ENCODE data around the gene GIN1. TPM values are rescaled to one million over a fixed set of nuclear protein-coding genes. Genes with fewer than 3 reads are reported as not detected.

The GIN1 gene
- total and polyA plus RNA-seq, 9 of the 15 experiments (the other 6 are each of a cell fraction or from before 2014, with no cell fraction given), result 2.4 to 9.8 (median 7.8) TPM

DNA sequence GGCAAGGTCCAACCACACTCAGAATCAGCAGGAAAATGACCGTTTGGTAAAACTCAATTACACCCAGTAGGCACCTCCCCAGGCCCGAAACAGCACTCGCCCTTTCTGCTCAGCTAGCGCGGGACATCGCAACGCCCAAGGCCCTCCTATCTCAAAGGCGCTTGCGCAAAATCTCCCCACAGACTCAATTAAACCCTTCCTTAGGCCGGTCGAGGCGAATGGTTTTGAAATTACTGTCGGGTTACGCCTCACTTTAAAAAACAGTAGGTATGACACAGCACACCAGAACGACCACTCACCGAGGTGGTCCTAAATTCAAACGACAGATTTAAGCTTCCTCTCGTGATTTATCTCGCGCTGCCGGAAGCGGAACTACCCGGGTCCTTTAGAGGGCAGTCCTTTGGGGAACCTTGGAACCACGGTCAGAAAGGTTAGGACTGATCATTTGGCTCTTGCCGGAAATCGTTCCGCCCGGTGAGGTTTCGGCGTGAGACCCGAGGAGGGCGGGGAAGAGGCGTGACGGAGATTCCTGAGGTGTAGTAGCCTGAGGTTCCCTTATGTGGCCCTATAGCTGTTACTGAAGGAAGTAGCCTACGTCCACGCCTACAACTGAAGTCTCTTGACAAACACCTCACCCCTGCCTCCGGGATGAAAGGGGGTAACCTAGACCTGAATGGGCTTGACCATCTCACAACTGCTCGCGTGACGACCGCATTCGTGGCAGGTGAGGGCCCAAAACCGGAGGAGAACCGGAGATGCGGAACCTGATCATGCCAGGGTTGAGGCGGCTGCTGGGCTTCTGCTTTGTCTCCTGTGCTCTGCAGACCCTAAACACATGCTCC lies at the start of gene GIN1, which contains the start of gene PPIP5K2 (continued):
- TF ChIP-seq ZNF445 (CRISPR knock-in tag; IDR thresholded peaks at IDR 0.05; ENCODE audit: low read depth), result 0 out of 2 replicates have a peak, but pooled peaks have one; percentile 57
- no peak for TF ChIP-seq PRMT5 (CRISPR knock-in tag; IDR thresholded peaks at IDR 0.05)
- peak; percentile 90 for TF ChIP-seq HNRNPLL (IDR thresholded peaks at IDR 0.05; ENCODE audit: low read depth, low read length, poor library complexity, severe bottlenecking)
- TF ChIP-seq, protein P1, sequence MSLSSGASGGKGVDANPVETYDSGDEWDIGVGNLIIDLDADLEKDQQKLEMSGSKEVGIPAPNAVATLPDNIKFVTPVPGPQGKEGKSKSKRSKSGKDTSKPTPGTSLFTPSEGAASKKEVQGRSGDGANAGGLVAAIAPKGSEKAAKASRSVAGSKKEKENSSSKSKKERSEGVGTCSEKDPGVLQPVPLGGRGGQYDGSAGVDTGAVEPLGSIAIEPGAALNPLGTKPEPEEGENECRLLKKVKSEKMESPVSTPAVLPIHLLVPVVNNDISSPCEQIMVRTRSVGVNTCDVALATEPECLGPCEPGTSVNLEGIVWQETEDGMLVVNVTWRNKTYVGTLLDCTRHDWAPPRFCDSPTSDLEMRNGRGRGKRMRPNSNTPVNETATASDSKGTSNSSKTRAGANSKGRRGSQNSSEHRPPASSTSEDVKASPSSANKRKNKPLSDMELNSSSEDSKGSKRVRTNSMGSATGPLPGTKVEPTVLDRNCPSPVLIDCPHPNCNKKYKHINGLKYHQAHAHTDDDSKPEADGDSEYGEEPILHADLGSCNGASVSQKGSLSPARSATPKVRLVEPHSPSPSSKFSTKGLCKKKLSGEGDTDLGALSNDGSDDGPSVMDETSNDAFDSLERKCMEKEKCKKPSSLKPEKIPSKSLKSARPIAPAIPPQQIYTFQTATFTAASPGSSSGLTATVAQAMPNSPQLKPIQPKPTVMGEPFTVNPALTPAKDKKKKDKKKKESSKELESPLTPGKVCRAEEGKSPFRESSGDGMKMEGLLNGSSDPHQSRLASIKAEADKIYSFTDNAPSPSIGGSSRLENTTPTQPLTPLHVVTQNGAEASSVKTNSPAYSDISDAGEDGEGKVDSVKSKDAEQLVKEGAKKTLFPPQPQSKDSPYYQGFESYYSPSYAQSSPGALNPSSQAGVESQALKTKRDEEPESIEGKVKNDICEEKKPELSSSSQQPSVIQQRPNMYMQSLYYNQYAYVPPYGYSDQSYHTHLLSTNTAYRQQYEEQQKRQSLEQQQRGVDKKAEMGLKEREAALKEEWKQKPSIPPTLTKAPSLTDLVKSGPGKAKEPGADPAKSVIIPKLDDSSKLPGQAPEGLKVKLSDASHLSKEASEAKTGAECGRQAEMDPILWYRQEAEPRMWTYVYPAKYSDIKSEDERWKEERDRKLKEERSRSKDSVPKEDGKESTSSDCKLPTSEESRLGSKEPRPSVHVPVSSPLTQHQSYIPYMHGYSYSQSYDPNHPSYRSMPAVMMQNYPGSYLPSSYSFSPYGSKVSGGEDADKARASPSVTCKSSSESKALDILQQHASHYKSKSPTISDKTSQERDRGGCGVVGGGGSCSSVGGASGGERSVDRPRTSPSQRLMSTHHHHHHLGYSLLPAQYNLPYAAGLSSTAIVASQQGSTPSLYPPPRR (CRISPR knock-in tag; IDR thresholded peaks at IDR 0.05; ENCODE audit: borderline replicate concordance), result 0 out of 2 replicates have a peak, but pooled peaks have one; percentile 36
- TF ChIP-seq HCFC1 (IDR thresholded peaks at IDR 0.05; ENCODE audit: low read depth, low read length), result peak; percentile 87
- TF ChIP-seq, protein P2, sequence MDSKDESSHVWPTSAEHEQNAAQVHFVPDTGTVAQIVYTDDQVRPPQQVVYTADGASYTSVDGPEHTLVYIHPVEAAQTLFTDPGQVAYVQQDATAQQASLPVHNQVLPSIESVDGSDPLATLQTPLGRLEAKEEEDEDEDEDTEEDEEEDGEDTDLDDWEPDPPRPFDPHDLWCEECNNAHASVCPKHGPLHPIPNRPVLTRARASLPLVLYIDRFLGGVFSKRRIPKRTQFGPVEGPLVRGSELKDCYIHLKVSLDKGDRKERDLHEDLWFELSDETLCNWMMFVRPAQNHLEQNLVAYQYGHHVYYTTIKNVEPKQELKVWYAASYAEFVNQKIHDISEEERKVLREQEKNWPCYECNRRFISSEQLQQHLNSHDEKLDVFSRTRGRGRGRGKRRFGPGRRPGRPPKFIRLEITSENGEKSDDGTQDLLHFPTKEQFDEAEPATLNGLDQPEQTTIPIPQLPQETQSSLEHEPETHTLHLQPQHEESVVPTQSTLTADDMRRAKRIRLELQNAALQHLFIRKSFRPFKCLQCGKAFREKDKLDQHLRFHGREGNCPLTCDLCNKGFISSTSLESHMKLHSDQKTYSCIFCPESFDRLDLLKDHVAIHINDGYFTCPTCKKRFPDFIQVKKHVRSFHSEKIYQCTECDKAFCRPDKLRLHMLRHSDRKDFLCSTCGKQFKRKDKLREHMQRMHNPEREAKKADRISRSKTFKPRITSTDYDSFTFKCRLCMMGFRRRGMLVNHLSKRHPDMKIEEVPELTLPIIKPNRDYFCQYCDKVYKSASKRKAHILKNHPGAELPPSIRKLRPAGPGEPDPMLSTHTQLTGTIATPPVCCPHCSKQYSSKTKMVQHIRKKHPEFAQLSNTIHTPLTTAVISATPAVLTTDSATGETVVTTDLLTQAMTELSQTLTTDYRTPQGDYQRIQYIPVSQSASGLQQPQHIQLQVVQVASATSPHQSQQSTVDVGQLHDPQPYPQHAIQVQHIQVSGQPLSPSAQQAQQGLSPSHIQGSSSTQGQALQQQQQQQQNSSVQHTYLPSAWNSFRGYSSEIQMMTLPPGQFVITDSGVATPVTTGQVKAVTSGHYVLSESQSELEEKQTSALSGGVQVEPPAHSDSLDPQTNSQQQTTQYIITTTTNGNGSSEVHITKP (IDR thresholded peaks at IDR 0.05; ENCODE audit: partially characterized antibody), result peak; percentile 74
- peak; percentile 71 to 78 for TF ChIP-seq MAZ (CRISPR knock-in tag; conservative IDR thresholded peaks at IDR 0.05 in 1 of 2, IDR thresholded peaks at IDR 0.05 in 1 of 2)
- TF ChIP-seq XRCC3 (IDR thresholded peaks at IDR 0.05), result no peak
- TF ChIP-seq OTX1 (CRISPR knock-in tag; IDR thresholded peaks at IDR 0.05), result no peak
- TF ChIP-seq RCOR1 (IDR thresholded peaks at IDR 0.05; ENCODE audit: borderline replicate concordance in 1 of 2, low read depth in 2 of 2, low read length in 2 of 2), result peak in 1 of 2 experiments; percentile 20; a peak in 1 of 4 replicates
- TF ChIP-seq POLR2B (IDR thresholded peaks at IDR 0.05; ENCODE audit: low read depth, partially characterized antibody), result peak; percentile 21
- no peak for TF ChIP-seq TCFL5 (CRISPR knock-in tag; conservative IDR thresholded peaks at IDR 0.05)
- TF ChIP-seq EP300 (IDR thresholded peaks at IDR 0.05; ENCODE audit: low read length), result peak; percentile 71
- TF ChIP-seq, protein P3, sequence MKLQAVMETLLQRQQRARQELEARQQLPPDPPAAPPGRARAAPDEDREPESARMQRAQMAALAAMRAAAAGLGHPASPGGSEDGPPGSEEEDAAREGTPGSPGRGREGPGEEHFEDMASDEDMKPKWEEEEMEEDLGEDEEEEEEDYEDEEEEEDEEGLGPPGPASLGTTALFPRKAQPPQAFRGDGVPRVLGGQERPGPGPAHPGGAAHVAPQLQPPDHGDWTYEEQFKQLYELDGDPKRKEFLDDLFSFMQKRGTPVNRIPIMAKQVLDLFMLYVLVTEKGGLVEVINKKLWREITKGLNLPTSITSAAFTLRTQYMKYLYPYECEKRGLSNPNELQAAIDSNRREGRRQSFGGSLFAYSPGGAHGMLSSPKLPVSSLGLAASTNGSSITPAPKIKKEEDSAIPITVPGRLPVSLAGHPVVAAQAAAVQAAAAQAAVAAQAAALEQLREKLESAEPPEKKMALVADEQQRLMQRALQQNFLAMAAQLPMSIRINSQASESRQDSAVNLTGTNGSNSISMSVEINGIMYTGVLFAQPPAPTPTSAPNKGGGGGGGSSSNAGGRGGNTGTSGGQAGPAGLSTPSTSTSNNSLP (IDR thresholded peaks at IDR 0.05; ENCODE audit: borderline replicate concordance, low read depth, low read length), result peak; percentile 58; the same call in 1 of the 2 replicates
- TF ChIP-seq HLTF (IDR thresholded peaks at IDR 0.05), result no peak
- no peak for TF ChIP-seq ZNF79 (CRISPR knock-in tag; IDR thresholded peaks at IDR 0.05; ENCODE audit: low read depth)
